AG09309 (cell line): Measurements from ENCODE around the gene SYNGAP1.
A peak's percentile ranks its signal among the peaks of the same experiment; 100 is the strongest.

ENCODE experiments used
- DNase-seq: peaks from one replicate; pipeline ENCODE4 v3.0.0-alpha.2; 2010; ENCODE audit warnings: low read depth
- H3K4me3 ChIP-seq: 2 replicates; pipeline ENCODE4 v1.5.1; 2011; ENCODE audit warnings: mild to moderate bottlenecking, low read depth, low read length, moderate library complexity; ENCODE audit not compliant: control insufficient read depth
- CTCF ChIP-seq: IDR thresholded peaks from 2 replicates; pipeline ENCODE4 v1.5.1; 2011; ENCODE audit warnings: mild to moderate bottlenecking, low read depth, low read length, inconsistent platforms; ENCODE audit not compliant: insufficient read depth, control insufficient read depth; ENCODE audit errors: missing control alignments

SYNGAP1 gene

GRCh38 chr6:33450434-33450833, 30.6 kb downstream of the SYNGAP1 start:
- no peak for TF ChIP-seq CTCF
- H3K4me3 ChIP-seq = no peak overlapping the region
- DNase-seq = no peak

- no peak for TF ChIP-seq CTCF
- no peak overlapping the region for H3K4me3 ChIP-seq
- no peak for DNase-seq
Measured at GRCh38 chr6:33451606-33452005, 31.7 kb downstream of the SYNGAP1 start.

GRCh38 chr6:33452496-33452895, 32.6 kb downstream of the SYNGAP1 start:
- TF ChIP-seq CTCF = no peak
- no peak for DNase-seq
- H3K4me3 ChIP-seq = no peak overlapping the region

- TF ChIP-seq CTCF = no peak
- DNase-seq = no peak
- H3K4me3 ChIP-seq = peak overlapping the region; percentile 70
Measured at GRCh38 chr6:33453393-33454008, 33.6 kb downstream of the SYNGAP1 start.

GRCh38 chr6:33454009-33454946, 34.4 kb downstream of the SYNGAP1 start, which contains the start of gene ZBTB9:
Gene ZBTB9 (plus strand): TSS chr6:33454576. CDS start chr6:33455101, 525 bp downstream.
- no peak for TF ChIP-seq CTCF
- DNase-seq = peak; percentile 78
- peak within 1 kb of the TSS; percentile 70 for H3K4me3 ChIP-seq

- TF ChIP-seq CTCF = no peak
- H3K4me3 ChIP-seq = peak overlapping the region; percentile 70
- no peak for DNase-seq
Measured at GRCh38 chr6:33455051-33455450, 35.2 kb downstream of the SYNGAP1 start.
